ENCODE results near the gene ZMAT1. TPM values are rescaled to one million over a fixed set of nuclear protein-coding genes. Genes with fewer than 3 reads are reported as not detected.

Gene ZMAT1
- total RNA-seq, 1 experiment from 2014 or later, result 0.14 TPM

DNA sequence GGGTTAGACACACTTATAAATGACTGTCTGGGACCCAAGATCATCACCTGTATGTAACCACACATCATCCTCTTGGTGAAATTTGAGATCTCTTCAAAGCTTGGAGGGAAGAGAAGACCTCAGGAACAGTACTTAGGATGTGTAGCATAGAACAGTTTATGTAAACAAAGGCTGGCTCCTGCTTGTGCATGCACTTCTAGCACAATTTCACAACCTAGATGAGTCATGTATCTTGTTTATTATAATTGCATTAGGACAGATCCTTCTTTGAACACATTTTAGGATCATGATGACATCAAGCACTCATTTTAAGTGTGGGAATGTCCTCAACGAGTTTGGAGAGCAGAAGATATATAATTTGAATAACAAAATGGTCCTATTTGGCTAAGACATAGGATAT, 26.3 kb upstream of the ZMAT1 start:
- Mint-ChIP-seq H3K36me3 (ENCODE audit: insufficient read depth, unreplicated experiment) (no peaks in the 10 kb centered on the region), H3K9me3 (ENCODE audit: unreplicated experiment) (no peaks in the 10 kb centered on the region), H3K27ac (ENCODE audit: unreplicated experiment) (no peak overlapping the region), H3K4me3 (ENCODE audit: unreplicated experiment) (no peak overlapping the region), H3K4me1 (ENCODE audit: low read depth, unreplicated experiment) (peaks cover 8% of the 10 kb centered on the region), H3K27me3 (ENCODE audit: insufficient read depth, unreplicated experiment) (no peaks in the 10 kb centered on the region)
- H3K36me3 ChIP-seq (ENCODE audit: control insufficient read depth, insufficient read depth, low read length), result no peaks in the 10 kb centered on the region
- intact Hi-C loops (cut with micrococcal nuclease; ENCODE audit: unreplicated experiment), result no loop called here
- no TSS peak for BruUV-seq (replicated peaks)
- TF ChIP-seq, protein P1, sequence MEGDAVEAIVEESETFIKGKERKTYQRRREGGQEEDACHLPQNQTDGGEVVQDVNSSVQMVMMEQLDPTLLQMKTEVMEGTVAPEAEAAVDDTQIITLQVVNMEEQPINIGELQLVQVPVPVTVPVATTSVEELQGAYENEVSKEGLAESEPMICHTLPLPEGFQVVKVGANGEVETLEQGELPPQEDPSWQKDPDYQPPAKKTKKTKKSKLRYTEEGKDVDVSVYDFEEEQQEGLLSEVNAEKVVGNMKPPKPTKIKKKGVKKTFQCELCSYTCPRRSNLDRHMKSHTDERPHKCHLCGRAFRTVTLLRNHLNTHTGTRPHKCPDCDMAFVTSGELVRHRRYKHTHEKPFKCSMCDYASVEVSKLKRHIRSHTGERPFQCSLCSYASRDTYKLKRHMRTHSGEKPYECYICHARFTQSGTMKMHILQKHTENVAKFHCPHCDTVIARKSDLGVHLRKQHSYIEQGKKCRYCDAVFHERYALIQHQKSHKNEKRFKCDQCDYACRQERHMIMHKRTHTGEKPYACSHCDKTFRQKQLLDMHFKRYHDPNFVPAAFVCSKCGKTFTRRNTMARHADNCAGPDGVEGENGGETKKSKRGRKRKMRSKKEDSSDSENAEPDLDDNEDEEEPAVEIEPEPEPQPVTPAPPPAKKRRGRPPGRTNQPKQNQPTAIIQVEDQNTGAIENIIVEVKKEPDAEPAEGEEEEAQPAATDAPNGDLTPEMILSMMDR (IDR thresholded peaks at IDR 0.05; ENCODE audit: insufficient read depth in 1 of 2, low read depth in 1 of 2, low read length in 1 of 2, severe bottlenecking in 1 of 2, unreplicated experiment in 1 of 2), result no peak
- no peaks in the 10 kb centered on the region for H3K9me3 ChIP-seq
- no peaks in the 10 kb centered on the region for H3K27me3 ChIP-seq (replicated peaks; ENCODE audit: control insufficient read depth, insufficient read depth, low read length)
- DNase-seq, result no peak
- ChIA-PET POLR2A (no interaction called here), CTCF (no interaction called here)
- no peaks in the 10 kb centered on the region for H3K4me1 ChIP-seq
- H3K4me3 ChIP-seq (ENCODE audit: low read depth, low read length), result no peak overlapping the region

GRCh38 chrX:101957174-101957573, 25.3 kb upstream of the ZMAT1 start:
- H3K36me3 Mint-ChIP-seq (ENCODE audit: insufficient read depth, unreplicated experiment), result no peaks in the 10 kb centered on the region
- no peaks in the 10 kb centered on the region for H3K27me3 ChIP-seq (replicated peaks; ENCODE audit: control insufficient read depth, insufficient read depth, low read length)
- DNase-seq, result no peak

DNA sequence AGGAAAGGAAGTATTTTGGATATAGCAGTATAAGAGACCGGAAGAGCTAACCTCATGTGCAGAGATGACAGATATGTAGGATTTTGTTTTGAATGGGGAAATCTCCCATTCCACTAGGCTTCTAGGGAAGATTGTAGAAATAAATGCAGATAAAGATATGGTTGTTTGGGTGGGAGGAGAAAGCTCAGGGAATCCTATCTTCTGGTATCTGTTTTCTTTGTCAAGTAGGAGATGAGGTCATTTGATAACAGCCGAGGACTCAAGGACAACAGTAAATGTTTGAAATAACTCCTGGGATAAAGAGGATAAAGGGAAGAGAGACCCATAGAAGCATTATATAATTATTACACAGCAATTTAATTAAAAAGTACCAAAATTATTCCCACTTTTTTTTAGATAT, 24.7 kb upstream of the ZMAT1 start:
- Mint-ChIP-seq H3K27me3 (ENCODE audit: insufficient read depth, unreplicated experiment) (no peaks in the 10 kb centered on the region), H3K4me3 (ENCODE audit: unreplicated experiment) (no peak overlapping the region), H3K36me3 (ENCODE audit: insufficient read depth, unreplicated experiment) (no peaks in the 10 kb centered on the region), H3K4me1 (ENCODE audit: low read depth, unreplicated experiment) (peaks cover 8% of the 10 kb centered on the region), H3K27ac (ENCODE audit: unreplicated experiment) (no peak overlapping the region), H3K9me3 (ENCODE audit: unreplicated experiment) (no peaks in the 10 kb centered on the region)
- no peak overlapping the region for H3K4me3 ChIP-seq (ENCODE audit: low read depth, low read length)
- no peak for DNase-seq
- H3K36me3 ChIP-seq (ENCODE audit: control insufficient read depth, insufficient read depth, low read length), result no peaks in the 10 kb centered on the region
- no peaks in the 10 kb centered on the region for H3K4me1 ChIP-seq
- no peaks in the 10 kb centered on the region for H3K9me3 ChIP-seq
- ChIA-PET CTCF (no interaction called here), POLR2A (no interaction called here)
- BruUV-seq (replicated peaks), result no TSS peak
- TF ChIP-seq, protein P1 (IDR thresholded peaks at IDR 0.05; ENCODE audit: insufficient read depth in 1 of 2, low read depth in 1 of 2, low read length in 1 of 2, severe bottlenecking in 1 of 2, unreplicated experiment in 1 of 2), result no peak
- intact Hi-C loops (cut with micrococcal nuclease; ENCODE audit: unreplicated experiment), result no loop called here
- H3K27me3 ChIP-seq (replicated peaks; ENCODE audit: control insufficient read depth, insufficient read depth, low read length), result no peaks in the 10 kb centered on the region

More at GRCh38 chrX:101957174-101957573, 25.3 kb upstream of the ZMAT1 start:
- Mint-ChIP-seq H3K9me3 (ENCODE audit: unreplicated experiment) (no peaks in the 10 kb centered on the region), H3K4me3 (ENCODE audit: unreplicated experiment) (no peak overlapping the region), H3K4me1 (ENCODE audit: low read depth, unreplicated experiment) (peaks cover 8% of the 10 kb centered on the region), H3K27ac (ENCODE audit: unreplicated experiment) (no peak overlapping the region), H3K27me3 (ENCODE audit: insufficient read depth, unreplicated experiment) (no peaks in the 10 kb centered on the region)
- no peaks in the 10 kb centered on the region for H3K9me3 ChIP-seq
- TF ChIP-seq, protein P1 (IDR thresholded peaks at IDR 0.05; ENCODE audit: insufficient read depth in 1 of 2, low read depth in 1 of 2, low read length in 1 of 2, severe bottlenecking in 1 of 2, unreplicated experiment in 1 of 2), result no peak
- H3K4me3 ChIP-seq (ENCODE audit: low read depth, low read length), result no peak overlapping the region
- BruUV-seq (replicated peaks), result no TSS peak
- intact Hi-C loops (cut with micrococcal nuclease; ENCODE audit: unreplicated experiment), result no loop called here
- no peaks in the 10 kb centered on the region for H3K4me1 ChIP-seq
- ChIA-PET POLR2A (no interaction called here), CTCF (no interaction called here)
- H3K36me3 ChIP-seq (ENCODE audit: control insufficient read depth, insufficient read depth, low read length), result no peaks in the 10 kb centered on the region
